Tibial artery (tissue), 4 donors: ENCODE data around the gene GID8.
"Not testable (repeated sequence)": the region's sequence is repeated elsewhere in the genome, so short reads cannot be mapped to it uniquely, and the experiment has no call there.

Experiments
- DNase-seq, 2 donors: peaks; one replicate each; pipeline ENCODE4 v3.0.0-alpha.2; 2019
- H3K27ac ChIP-seq, 2 donors: fragments of 200-600 bp; sonication (generic) in 1 of 2; 1 replicate in 1 of 2; 2 replicates in 1 of 2; pipeline ENCODE4 v1.5.1; 2018 to 2019; ENCODE audit warnings: mild to moderate bottlenecking in 1 of 2
- H3K27me3 ChIP-seq, 2 donors: fragments of 200-600 bp; sonication (generic) in 1 of 2; one replicate each; pipeline versions ENCODE4 v1.5.1 to v1.6.0; 2016 to 2019
- H3K36me3 ChIP-seq, 3 donors: fragments of 200-600 bp; sonication (generic) in 2 of 3; one replicate each; pipeline ENCODE4 v1.5.1; 2016 to 2019; ENCODE audit warnings: mild to moderate bottlenecking in 2 of 3
- H3K4me1 ChIP-seq, 4 donors: fragments of 200-600 bp; sonication (generic) in 2 of 4; 1 replicate in 3 of 4; 2 replicates in 1 of 4; pipeline ENCODE4 v1.5.1; 2016 to 2019
- H3K4me3 ChIP-seq, 2 donors: fragments of 200-600 bp; sonication (generic) in 1 of 2; 1 replicate in 1 of 2; 2 replicates in 1 of 2; pipeline ENCODE4 v1.5.1; 2018 to 2019; ENCODE audit warnings: mild to moderate bottlenecking in 2 of 2
- H3K9me3 ChIP-seq, 3 donors: fragments of 200-600 bp; sonication (generic) in 1 of 3; one replicate each; pipeline ENCODE4 v1.5.1; 2016 to 2019
- CTCF ChIP-seq, 2 experiments: fragments of 200-600 bp in 1 of 2; fragments of 450-650 bp in 1 of 2; IDR thresholded peaks; one replicate each; pipeline ENCODE4 v1.5.1; 2017 to 2019; ENCODE audit warnings: antibody characterized with exemption in 2 of 2, mild to moderate bottlenecking in 1 of 2, moderate library complexity in 1 of 2
- intact Hi-C: fragments of 100-400 bp; cut with DNase I; formaldehyde crosslinking; loops from one replicate; pipeline ENCODE4 v1.15.0; 2023; ENCODE audit warnings: low total_unique reads

Gene GID8

GRCh38 chr20:62920039-62920645 lies 17.8 kb upstream of the GID8 start:
- no peaks in the 10 kb centered on the region for H3K9me3 ChIP-seq
- H3K27ac ChIP-seq: no peak overlapping the region
- intact Hi-C loops: no loop called here
- no peaks in the 10 kb centered on the region for H3K36me3 ChIP-seq
- TF ChIP-seq CTCF (IDR thresholded peaks at IDR 0.05): no peak
- H3K27me3 ChIP-seq: no peaks in the 10 kb centered on the region
- no peak overlapping the region for H3K4me3 ChIP-seq
- peaks cover 0 to 98% (median 79%) of the 10 kb centered on the region in 4 donors for H3K4me1 ChIP-seq
- peak in 1 of 2 donors; percentile 32 for DNase-seq

GRCh38 chr20:62921119-62921687 lies 16.7 kb upstream of the GID8 start:
- H3K4me3 ChIP-seq: no peak overlapping the region
- peak in 1 of 2 donors; percentile 69 for DNase-seq
- intact Hi-C loops: no loop called here

GRCh38 chr20:62922451-62922921 lies 15.5 kb upstream of the GID8 start:
- Histone ChIP-seq H3K27me3 (no peaks in the 10 kb centered on the region), H3K36me3 (no peaks in the 10 kb centered on the region), H3K27ac (peak overlapping the region; percentile 60 to 94), H3K9me3 (no peaks in the 10 kb centered on the region), H3K4me1 (peaks cover 0 to 88% (median 71%) of the 10 kb centered on the region in 4 donors), H3K4me3 (no peak overlapping the region)
- no peak for TF ChIP-seq CTCF (IDR thresholded peaks at IDR 0.05)
- intact Hi-C loops: no loop called here
- DNase-seq: peak in 1 of 2 donors; percentile 53

More at GRCh38 chr20:62921119-62921687, 16.7 kb upstream of the GID8 start:
- peak; percentile 37 to 47 for TF ChIP-seq CTCF (IDR thresholded peaks at IDR 0.05)
- no peaks in the 10 kb centered on the region for H3K27me3 ChIP-seq
- no peaks in the 10 kb centered on the region for H3K9me3 ChIP-seq
- no peaks in the 10 kb centered on the region for H3K36me3 ChIP-seq
- peaks cover 0 to 91% (median 74%) of the 10 kb centered on the region in 4 donors for H3K4me1 ChIP-seq
- H3K27ac ChIP-seq: peak overlapping the region in 1 of 2 donors; percentile 28

- intact Hi-C loops, DNase-seq, H3K27me3 ChIP-seq, H3K9me3 ChIP-seq, H3K36me3 ChIP-seq: not testable (repeated sequence)
- Histone ChIP-seq H3K4me3 (peak overlapping the region in 1 of 2 donors; percentile 2), H3K4me1 (peaks cover 0 to 88% (median 70%) of the 10 kb centered on the region in 4 donors), H3K27ac (peak overlapping the region; percentile 60 to 94)
Measured at GRCh38 chr20:62923059-62923668, 14.8 kb upstream of the GID8 start.

GRCh38 chr20:62923669-62924441 lies 14.1 kb upstream of the GID8 start:
- Histone ChIP-seq H3K36me3 (no peaks in the 10 kb centered on the region), H3K4me3 (peak overlapping the region; percentile 82 to 94), H3K4me1 (peaks cover 0 to 88% (median 73%) of the 10 kb centered on the region in 4 donors)

More at GRCh38 chr20:62923669-62924441, 14.1 kb upstream of the GID8 start:
- Histone ChIP-seq H3K27me3 (no peaks in the 10 kb centered on the region), H3K9me3 (no peaks in the 10 kb centered on the region), H3K27ac (peak overlapping the region; percentile 94 to 98)
- intact Hi-C loops: no loop called here
- no peak for TF ChIP-seq CTCF (IDR thresholded peaks at IDR 0.05)
- DNase-seq: no peak
